ENCODE data around the gene CRY2.

DNA sequence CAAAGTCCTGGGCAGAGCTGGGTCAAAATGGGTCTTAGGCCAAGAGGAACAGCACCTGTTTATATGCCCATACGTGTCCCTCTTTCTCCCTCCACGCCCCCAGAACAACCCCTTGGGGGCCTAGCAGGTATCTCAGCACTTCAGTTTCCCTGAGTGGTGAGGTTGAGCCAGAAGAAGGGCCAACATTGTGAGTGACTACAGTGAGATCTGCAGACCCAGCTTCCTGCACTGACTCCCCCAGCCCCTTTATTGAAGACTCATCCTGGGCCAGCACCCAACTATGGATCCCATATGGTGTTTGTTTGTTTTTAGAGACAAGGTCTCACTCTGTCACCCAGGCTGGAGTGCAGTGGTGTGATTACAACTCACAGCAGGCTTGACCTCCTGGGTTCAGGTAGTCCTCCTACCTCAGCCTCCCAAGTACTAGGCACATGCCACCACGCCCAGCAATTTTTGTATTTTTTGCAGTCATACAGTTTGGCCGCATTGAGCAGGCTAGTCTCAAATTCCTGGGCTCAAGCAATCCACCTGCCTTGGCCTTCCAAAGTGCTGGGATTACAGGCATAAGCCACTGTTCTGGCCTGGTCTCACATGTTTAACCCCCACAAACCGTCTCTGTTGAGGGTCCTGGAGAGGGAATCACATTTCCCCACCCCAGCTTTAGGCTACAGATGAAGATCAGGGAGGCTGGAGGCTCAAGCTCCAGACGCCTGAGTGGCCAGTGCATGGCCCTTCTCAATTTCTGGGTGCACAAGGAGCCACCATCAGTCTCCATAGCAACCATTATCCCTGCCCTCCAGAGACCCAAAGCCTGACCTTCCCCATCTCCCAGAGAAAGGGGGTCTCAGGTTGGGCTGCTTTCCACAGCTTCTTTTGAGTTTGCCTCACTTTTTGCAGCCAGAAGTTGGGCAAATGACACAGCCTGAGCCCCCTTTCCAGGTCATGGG is 73.5 kb downstream of the CRY2 start:
- no peak for TF ChIP-seq POLR2A (IDR thresholded peaks at IDR 0.05)
- TF ChIP-seq, protein P1, sequence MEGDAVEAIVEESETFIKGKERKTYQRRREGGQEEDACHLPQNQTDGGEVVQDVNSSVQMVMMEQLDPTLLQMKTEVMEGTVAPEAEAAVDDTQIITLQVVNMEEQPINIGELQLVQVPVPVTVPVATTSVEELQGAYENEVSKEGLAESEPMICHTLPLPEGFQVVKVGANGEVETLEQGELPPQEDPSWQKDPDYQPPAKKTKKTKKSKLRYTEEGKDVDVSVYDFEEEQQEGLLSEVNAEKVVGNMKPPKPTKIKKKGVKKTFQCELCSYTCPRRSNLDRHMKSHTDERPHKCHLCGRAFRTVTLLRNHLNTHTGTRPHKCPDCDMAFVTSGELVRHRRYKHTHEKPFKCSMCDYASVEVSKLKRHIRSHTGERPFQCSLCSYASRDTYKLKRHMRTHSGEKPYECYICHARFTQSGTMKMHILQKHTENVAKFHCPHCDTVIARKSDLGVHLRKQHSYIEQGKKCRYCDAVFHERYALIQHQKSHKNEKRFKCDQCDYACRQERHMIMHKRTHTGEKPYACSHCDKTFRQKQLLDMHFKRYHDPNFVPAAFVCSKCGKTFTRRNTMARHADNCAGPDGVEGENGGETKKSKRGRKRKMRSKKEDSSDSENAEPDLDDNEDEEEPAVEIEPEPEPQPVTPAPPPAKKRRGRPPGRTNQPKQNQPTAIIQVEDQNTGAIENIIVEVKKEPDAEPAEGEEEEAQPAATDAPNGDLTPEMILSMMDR (IDR thresholded peaks at IDR 0.05): no peak
